IMR-90 (cell line): Measurements from ENCODE around the gene CDCP2.

Experiments
- CEBPB ChIP-seq: IDR thresholded peaks from 2 replicates; pipeline ENCODE4 v1.6.1; 2012; ENCODE audit warnings: low read depth, low read length, improper control_type of control experiment
- MXI1 ChIP-seq: IDR thresholded peaks from 2 replicates; pipeline ENCODE4 v1.6.1; 2012; ENCODE audit warnings: low read depth, mild to moderate bottlenecking, low read length, moderate library complexity, borderline replicate concordance
- POLR2A ChIP-seq: IDR thresholded peaks from 2 replicates; pipeline ENCODE4 v1.6.1; 2012; ENCODE audit warnings: mild to moderate bottlenecking, low read depth, low read length
- RAD21 ChIP-seq: IDR thresholded peaks from 2 replicates; pipeline ENCODE4 v1.6.1; 2012; ENCODE audit warnings: low read length, improper control_type of control experiment
- RCOR1 ChIP-seq: IDR thresholded peaks from 2 replicates; pipeline ENCODE4 v1.6.1; 2012; ENCODE audit warnings: mild to moderate bottlenecking, low read length, improper control_type of control experiment; ENCODE audit not compliant: insufficient replicate concordance
- SMC3 ChIP-seq: fragments of 150-350 bp; IDR thresholded peaks from 2 replicates; pipeline ENCODE4 v1.6.1; 2016; ENCODE audit warnings: low read depth, mild to moderate bottlenecking, antibody characterized with exemption, low read length, moderate library complexity
- TF ChIP-seq, protein P1 (sequence below): conservative IDR thresholded peaks from 2 replicates; pipeline ENCODE4 v1.5.1; 2012; ENCODE audit warnings: mild to moderate bottlenecking, low read depth, low read length, improper control_type of control experiment
- TF ChIP-seq, protein P2 (sequence below): fragments of 150-350 bp; IDR thresholded peaks from 2 replicates; pipeline ENCODE4 v1.6.1; 2017; ENCODE audit warnings: mild to moderate bottlenecking, antibody characterized with exemption, low read length, low read depth

DNA sequence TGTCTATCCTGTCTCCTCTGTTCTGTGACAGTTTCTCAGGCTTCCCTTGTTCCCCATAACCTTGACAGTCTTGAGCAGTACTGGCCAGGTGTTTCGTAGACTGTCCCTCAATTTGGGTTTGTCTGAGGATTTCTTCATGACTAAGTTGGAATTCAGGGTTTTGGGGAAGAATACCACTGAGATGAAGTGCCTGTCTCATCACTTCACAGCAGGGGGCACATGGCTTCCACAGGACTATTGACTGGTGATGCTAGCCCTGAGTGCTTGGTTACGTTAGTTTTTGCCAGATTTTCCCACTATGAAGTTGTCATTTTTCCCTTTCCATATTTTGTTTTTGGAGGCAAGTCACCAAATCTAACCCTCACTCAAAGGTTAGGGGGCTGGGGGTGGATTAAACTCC lies 45.7 kb downstream of the CDCP2 start:
- TF ChIP-seq, protein P1, sequence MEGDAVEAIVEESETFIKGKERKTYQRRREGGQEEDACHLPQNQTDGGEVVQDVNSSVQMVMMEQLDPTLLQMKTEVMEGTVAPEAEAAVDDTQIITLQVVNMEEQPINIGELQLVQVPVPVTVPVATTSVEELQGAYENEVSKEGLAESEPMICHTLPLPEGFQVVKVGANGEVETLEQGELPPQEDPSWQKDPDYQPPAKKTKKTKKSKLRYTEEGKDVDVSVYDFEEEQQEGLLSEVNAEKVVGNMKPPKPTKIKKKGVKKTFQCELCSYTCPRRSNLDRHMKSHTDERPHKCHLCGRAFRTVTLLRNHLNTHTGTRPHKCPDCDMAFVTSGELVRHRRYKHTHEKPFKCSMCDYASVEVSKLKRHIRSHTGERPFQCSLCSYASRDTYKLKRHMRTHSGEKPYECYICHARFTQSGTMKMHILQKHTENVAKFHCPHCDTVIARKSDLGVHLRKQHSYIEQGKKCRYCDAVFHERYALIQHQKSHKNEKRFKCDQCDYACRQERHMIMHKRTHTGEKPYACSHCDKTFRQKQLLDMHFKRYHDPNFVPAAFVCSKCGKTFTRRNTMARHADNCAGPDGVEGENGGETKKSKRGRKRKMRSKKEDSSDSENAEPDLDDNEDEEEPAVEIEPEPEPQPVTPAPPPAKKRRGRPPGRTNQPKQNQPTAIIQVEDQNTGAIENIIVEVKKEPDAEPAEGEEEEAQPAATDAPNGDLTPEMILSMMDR = peak; percentile 45
- TF ChIP-seq, protein P2, sequence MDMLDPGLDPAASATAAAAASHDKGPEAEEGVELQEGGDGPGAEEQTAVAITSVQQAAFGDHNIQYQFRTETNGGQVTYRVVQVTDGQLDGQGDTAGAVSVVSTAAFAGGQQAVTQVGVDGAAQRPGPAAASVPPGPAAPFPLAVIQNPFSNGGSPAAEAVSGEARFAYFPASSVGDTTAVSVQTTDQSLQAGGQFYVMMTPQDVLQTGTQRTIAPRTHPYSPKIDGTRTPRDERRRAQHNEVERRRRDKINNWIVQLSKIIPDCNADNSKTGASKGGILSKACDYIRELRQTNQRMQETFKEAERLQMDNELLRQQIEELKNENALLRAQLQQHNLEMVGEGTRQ = no peak
- TF ChIP-seq RCOR1 (no peak), MXI1 (no peak), SMC3 (peak; percentile 65), POLR2A (no peak), RAD21 (peak; percentile 71), CEBPB (no peak)
